Kidney capillary endothelial cell (primary cell): Measurements from ENCODE around the gene EGLN1.

Experiments
- DNase-seq: peaks from one replicate; pipeline ENCODE4 v3.0.0-alpha.2; 2018; ENCODE audit warnings: low spot score

The EGLN1 gene

DNA sequence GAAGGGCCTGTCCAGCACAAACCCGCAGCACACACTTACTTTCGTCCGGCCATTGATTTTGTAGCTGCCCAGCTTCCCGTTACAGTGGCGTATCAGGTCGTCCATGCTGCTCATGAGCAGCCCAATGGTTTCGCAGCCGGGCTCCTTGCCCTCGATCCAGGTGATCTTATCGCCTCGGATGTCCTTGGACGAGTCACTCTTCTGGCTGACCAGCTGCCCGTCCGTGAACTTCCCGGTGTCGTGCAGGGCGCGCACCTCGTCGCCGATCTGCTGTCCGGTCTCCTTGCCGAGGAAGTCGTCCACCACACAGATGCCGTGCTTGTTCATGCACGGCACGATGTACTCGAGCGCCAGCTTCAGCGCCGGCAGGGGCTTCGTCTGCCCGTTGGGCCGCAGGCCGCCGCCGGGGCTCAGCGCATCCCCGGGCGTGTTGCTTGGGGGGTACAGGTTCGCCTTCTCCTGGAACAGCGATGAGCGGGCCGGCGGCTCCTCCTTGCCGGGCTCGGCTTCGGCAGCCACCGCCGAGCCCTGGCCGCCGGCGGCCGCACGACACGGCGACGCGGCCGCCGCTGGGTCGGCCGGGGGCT is 1.0 kb downstream of the EGLN1 start:
- peak; percentile 55 for DNase-seq

DNA sequence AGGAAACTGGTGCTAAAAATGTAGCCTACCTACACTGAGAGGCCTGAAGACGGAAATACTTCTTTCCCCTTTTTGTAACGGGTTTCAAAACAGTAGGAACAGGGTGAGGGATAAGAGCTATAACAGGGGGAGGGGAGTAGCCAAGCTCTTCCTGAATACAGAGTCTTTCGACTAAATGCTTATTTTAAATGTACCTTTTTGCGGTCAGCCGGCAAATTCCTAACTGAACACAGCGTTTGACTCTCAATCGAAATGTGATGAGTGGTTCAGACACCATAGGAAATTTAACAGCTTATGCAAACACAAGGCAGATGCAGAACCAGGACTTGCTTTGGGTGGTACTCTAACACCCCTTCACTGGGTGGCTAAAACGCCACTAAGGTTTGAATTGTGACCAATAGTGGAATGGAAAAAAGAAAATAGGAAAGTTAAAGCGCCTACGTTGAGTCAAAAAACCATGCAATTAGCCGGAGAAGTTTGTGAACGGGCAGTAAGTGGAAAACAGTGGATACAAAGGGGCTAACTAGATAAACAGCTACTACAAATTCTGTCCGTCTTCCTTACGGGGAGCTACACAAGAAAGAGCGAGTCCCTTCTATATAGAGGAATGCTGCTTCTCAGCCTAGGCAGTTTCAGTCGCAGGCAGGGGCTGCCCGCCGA is 1.7 kb downstream of the EGLN1 start:
- peak; percentile 10 for DNase-seq

DNA sequence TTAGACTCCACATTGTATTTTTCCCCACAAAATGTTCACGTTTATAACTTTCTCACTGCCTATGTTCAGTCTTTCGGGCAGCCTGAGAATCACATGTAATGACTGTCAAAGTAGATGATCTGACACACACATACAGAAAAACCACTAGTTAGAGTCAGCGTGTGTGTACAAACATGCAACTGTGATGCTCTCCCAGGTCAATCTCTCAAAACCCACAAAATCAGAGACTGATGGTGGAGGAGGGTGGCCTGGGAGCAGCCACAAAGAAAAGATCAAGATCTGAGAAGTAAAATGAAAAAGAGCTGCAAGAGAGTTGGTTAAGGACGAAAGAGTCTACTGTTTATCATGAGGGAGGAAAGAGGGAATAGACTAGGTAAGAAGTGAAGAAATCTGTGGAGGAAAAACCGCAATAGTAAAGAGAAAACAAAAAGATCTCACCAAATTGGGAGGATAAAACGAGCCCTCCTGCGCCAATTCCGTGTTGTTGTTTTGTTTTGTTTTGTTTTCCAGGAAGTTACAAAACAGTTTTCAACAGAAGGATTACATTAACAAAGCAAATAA is 2.3 kb downstream of the EGLN1 start:
- no peak for DNase-seq

DNA sequence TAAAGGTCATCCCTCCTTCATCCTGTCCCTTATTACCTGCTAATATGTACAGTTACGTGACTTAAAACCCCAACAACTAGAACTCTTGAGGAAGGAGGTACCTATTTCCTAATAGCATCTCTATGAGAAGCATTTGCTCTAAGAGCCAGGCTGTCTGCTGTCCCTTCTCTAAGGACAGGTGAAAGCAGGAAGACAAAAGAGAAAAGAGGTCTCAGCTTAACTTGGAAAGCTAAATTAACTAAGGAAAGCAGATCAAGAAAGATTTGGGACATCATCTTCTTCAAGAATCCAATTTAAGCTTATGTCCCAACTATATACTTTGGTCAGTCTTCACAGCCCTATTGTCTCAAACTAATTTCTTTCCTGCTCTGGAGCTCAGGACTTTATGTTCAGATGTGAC is 2.9 kb downstream of the EGLN1 start:
- DNase-seq = no peak

DNA sequence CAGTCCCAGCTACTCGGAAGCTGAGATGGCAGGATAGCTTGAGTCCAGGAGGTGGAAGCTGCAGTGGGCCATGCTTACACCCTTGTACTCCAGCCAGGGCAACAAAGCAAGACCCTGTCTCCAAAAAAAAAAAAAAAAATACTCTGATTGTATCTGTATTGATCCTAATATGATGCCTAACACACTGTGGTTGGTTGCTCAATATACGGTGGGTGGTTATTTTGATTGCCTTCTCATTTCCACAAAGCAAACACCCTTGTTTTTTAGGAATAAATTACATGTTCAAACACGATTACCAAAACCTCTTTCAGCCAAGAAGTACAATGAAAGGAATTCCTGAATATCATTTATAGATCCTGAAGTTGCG is 3.4 kb downstream of the EGLN1 start:
- no peak for DNase-seq

DNA sequence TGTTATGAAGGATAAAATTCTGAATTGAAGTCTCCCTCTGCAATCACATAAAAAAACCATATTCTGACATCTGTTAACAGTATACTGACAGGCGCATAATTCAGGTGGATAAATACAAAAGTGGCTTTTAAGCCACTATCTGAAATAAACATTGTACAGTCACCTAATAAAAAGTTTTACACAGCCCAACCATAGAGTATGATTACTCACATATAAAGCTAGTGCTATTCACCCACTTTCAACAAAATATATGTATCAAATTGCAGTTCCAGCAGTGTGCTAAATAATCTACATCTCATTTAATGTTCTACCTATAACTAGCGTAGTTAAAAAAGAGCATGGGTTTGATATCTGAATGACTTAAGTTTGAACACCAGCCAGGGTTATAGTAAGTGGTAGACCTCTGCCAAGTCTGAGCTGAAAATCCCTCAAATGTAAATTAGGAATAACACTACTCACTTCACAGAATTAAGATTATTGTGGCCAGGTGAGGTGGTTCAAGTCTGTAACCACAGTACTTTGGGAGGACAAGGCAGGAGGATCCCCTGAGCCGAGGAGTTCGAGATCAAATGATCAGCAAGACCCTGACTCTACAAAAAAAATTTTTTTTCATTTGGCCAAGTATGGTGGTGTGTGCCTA is 3.9 kb downstream of the EGLN1 start:
- no peak for DNase-seq

DNA sequence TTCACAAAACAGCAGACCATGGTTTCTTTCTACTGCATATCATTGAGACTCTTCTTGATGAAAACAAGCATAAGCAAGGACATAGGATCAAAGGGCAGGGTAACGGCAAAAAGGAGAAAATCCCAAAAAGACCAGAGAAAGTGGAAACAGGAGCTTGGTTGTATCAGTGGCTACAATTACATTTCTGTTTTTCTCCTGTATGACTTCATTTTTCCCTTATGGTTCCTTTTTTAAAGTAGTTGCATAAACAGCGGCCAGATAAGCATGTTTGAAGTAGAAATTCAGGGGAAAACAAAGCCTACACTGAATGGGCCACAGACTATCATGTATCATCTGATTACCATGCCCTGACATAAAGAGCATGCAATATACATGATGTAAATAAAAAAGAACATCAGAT is 4.6 kb downstream of the EGLN1 start:
- no peak for DNase-seq

DNA sequence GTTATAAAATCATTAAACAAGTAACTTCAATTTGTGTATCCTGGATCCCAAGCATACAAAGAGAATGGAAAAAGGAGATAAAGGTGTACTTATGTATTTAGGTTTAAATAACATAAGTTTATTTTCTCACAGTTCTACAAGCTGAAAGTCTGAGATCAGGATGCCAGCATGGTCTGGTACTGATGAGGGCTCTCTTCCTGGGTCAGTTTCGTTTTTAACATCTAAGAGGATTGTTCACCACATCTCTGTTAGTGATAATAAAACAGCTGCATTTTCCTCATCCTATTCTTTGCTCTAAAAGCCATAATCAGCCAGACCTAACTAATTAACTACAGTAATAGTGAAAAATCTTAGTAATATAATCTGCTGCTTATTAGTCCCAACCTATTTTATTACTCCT is 5.2 kb downstream of the EGLN1 start:
- no peak for DNase-seq

DNA sequence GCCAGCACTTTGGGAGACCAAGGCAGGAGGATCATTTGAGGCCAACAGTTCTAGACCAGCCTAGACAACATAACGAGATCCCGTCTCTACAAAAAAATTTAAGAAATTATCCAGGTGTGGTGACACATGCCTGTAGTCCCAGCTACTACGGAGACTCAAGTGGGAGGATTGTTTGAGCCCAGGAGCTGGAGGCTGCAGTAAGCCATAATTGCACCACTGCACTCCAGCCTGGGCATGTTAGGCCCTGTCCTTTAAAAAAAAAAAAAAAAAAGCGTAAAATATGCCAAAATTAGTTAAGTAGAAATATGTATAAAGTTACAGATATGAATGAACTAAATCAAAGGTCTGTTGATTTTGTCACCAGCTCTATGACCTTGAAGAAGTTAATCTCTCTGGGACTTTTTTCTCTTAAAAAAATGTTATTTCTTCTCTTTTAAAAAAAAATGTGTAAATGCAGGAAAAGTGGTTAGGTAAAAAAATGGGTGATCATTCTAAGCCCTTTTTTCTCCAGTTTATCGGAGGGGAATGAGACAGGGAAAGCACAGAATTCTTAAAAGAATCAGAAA is 7.0 kb downstream of the EGLN1 start:
- DNase-seq = no peak

DNA sequence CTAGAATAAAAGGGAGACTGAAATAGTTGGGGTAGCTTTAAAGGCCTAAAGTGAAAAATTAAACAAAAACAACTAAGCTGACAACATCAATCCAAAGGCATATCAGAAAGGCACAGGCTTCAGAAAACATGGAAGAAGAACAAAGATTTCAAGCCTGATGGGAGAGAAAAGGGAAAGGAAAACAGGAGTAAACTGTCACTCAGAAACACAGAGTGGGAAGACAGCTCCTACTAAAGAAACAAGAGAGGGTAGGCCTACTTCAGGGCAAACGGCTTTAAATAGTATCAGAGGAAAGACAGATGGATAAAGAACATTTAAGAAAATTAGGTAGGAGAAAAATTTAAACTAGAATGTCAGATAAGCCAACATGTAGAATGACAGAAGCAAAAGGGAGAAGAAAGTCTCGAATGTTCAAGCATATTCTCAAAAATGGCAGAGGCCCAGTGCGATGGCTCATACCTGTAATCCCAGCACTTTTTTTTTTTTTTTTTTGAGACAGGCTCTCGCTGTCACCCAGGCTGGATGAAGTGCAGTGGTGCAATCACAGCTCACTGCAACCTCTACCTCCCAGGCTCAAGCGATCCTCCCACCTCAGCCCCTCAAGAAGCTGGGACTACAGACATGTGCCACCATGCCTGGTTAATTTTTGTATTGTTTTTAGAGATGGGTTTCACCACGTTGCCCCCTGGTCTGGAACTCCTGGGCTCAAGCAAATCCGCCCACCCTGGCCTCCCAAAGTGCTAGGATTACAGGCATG is 7.6 kb downstream of the EGLN1 start:
- DNase-seq = no peak

DNA sequence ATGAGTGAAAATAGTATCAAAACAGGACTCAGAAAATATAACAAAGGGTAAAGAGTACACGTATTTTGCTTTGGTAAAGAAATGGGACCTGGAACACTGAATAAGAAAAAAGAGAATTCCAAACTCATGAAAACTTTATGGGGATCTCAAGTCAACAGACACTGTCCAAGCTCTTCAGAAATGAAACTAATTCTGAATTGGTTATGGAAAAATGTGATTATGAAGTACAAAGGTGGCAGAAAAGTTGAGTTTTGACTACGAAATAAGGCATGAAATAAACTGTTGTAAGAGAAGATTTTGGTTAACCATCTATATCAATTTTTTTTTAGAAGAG is 8.4 kb downstream of the EGLN1 start:
- no peak for DNase-seq

DNA sequence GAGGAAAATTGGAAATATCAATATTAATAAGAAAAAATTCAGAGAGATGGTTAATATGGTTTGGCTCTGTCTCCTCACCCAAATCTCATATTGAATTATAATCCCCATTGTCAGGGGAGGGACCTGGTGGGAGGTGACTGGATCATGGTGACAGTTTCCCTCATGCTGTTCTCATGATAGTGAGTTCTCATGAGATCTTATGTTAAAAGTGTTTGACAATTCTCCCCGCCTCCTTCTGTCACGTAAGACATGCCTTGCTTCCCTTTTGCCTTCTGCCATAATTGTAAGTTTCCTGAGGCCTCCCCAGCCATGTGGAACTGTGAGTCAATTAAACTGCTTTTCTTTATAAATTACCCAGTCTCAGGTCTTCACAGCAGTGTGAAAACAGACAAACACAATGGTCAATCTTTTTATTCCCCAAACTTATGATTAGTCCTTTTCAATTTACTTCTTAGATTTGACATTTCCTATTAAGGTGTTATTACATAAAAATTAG is 11.0 kb downstream of the EGLN1 start:
- no peak for DNase-seq

DNA sequence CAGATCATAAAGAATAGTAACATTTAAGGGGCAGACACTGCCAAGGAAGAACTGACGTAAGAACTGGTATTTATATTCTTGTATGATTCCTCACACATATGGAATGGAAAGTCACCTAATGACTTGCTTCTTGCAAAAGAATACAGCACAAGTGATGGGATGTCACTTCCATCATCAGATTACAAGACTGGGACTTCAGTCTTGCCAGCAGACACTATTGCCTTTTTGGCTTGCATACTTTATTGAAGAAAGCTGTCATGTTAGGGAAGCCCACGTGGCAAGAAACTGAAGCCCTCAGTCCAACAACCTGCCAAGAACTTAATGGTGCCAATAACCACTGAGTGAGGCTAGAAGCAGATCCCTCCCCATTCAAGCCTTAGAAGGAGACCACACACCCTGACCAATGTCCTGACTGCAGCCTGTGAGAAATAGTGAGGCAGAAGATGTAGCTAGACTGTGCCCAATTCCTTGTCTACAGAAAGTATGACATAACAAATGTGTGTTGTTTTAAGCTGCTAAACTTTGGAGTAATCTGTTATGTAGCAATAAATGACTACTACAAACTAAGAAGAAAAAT is 12.0 kb downstream of the EGLN1 start:
- no peak for DNase-seq

DNA sequence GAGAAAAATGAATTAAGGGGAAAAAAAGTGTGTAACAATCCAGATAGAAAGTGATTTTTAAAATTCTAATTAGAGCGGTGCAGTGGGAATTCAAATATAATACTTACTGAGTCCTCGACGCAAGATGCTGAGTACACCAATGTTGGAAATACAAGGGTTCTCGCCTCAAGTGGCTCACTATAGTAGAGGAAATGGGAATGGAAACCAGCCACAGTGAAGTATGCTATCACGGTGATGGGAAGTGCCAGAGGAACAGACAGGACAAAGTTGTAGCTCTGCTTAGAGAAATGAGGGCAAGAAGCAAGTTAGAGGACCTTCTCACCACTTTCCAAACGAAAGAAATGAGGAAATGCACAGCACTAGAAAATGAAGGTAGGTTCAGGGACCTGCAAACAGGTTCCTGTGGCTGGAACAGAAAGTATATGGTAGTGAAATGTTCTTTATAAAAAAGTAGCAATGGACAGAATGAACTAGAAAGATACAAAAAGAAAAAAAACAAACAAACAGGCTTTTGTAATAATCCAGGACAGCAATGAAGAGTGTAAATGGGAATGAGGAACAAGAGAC is 13.5 kb downstream of the EGLN1 start:
- no peak for DNase-seq

DNA sequence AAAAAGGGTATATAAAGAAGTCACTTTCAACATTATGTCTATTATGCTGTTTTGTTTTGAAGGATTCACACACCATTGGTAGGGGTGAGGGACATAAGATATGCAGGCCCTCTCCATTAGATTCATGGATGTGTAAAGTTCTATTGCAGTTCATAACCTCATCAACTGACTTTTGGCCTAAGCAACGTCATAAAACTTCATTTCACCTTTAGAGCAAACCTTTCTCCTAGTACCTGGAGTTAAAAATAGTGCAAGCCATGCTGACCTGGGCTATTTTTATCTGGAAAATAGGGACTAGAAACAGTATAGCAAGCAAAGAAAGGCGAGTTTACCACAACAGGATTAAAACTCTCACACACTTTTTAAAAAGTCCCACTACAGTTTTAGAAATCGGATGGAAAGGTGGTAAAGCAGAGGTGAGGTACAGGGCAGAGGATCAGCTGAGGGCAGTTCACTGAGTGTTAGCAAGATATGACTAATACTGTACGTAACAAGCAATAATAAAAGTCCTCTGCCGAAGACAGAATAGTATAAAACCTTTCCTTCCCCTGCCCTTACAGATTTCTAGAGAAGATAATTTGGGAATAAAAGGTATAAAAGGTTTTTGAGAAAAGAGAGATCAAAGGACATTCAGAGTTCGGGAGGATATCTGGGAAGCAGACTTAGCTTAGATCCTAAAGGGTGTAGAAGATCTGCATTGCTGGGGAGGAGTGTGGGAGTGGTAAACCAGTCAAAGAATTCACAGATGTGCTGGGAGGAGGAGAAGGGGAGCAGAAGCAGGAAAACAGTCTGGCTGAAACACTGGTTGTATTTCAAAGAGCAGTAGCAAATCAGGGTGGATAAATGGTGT is 14.3 kb downstream of the EGLN1 start:
- no peak for DNase-seq

DNA sequence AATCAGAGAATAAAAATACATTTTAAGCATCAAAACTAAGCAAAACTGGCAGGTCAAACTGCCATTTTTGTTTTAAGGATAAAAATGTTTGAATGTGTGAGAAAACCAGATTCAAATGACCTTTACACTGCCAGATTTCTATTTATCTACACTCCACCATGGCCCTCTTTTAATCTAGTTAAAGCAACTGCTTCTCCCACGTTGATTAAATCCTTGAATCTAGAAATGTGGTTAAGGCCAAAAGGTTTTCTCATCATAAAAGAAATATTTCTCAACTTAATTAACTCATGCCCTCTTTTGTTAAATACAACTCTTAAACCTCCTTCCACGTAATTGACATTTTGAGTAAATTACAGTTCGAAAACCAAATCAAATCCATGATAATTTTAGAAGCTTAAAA is 15.0 kb downstream of the EGLN1 start:
- DNase-seq = no peak

DNA sequence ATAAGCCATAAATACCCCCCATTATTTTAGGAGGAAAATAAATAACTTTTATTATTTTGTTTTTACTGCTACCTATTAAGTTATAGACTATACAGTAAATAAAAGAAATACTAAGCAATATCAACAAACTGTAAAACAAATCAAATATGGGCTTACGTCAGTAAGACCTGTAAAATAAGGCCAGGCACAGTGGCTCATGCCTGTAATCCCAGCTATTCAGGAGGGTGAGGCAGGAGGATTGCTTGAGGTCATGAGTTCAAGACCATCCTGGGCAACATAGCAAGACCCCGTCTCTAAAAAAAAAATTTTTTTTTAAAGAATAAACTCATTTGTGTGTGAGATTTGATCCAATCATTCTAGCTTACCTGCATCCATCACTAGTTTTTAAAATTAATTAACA is 17.8 kb downstream of the EGLN1 start:
- DNase-seq = no peak

DNA sequence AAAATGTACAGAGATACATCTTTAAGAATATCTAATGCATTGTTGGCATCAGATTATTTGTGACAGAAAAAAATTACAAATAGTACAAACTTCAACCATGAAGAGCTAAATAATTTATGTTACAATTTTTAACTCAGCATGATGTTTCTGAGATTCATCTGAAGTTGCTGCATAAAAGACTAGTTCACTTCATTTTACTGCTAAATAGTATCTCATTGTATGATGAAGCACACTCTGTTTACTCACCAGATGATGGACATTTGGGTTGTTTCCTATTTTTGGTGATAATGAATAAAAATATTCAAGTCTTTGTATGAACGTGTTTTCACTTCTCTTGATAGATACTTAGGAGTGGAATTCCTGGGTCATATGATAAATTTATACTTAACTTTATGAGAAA is 20.6 kb downstream of the EGLN1 start:
- no peak for DNase-seq

DNA sequence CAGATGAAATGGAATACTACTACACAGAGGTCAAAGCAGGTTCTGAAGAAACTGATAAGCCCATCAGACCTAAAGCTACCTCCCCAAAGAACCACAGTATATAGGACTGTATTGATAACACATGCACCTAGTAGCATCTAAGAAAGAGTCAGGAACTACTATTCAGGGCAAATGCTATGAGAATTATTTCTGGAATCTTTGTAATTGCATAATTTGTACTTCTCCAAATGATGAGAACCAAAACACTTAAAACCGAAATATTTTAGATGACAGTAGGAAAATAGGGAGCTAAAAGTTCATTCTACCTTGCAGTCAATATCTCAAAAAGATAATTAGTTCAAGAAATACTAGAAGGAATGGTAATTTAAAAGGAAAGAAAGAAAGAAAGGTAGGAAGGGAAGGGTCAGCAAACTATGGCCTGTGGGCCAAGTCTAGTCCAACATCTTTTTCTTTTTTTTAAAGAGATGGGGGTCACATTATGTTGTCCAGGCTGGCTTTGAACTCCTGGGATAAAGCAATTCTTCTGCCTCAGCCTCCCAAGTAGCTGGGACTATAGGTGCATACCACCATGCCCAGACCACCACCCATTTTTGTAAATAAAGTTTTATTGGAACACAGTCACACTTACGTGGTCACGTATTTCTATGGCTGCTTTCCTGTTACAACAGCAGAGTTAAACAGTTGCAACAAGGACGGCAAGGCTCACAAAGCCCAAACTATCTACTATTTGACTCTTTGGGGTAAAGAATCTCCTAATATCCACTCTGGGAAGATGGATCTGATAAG is 24.0 kb downstream of the EGLN1 start:
- DNase-seq = no peak

DNA sequence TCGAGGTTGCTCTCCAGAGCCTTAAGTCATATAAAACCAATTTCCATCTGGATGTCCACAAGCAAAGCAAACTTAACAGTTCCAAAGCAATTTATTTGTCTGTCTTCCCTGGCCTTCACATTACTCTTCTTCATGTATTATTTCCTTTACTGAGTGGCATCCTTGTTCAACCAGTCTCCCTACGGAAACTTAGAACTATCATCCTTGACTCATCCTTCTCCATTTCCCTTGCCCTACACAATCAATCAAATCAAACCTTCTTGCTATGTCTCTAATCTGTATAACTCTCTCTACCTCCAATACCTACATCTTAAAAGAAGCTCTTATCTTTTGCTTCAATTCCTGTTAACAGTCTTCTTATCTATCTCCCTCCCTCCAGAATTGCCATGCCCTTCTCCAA is 25.4 kb downstream of the EGLN1 start:
- no peak for DNase-seq
